A375 (cell line): ENCODE data around the gene LRRN3. TPM values are rescaled to one million over a fixed set of nuclear protein-coding genes. Genes with fewer than 3 reads are reported as not detected.

ENCODE experiments used
- total RNA-seq: library from RNA; depleted of rRNA; stranded (reverse); fragments of >200 nt; shearing (Covaris generic); gene quantifications from 2 replicates; pipeline ENCODE4 v1.2.3, GENCODE V29; 2014; rRNA removed

The LRRN3 gene
- total RNA-seq: not detected in 2 replicates

DNA sequence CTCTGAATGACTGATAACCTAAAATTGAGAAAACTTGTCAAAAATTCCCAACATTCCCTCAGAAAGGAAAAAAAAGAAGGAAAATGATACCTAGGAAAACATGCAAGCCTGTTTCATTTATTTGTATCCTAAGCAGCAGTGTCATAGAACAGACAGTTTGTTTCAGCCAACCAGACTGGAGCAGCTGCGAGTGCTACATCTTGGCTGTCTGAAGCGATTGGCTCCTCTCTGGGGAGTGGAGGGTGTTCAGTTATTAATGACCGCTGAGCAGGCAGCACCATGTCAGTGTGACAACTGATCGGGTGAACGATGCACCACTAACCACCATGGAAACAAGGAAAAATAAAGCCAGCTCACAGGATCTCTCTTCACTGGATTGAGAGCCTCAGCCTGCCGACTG is at the start of gene LRRN3:
TSS of gene LRRN3 (plus strand) at position 282 of the 400 bp plus-strand sequence. CDS start 31,646 bp downstream, outside the sequence.

